Progenitor cell of endocrine pancreas (in vitro differentiated cells): ENCODE measurements around the gene RALGAPA1. TPM values are rescaled to one million over a fixed set of nuclear protein-coding genes. Genes with fewer than 3 reads are reported as not detected.

Experiments
- DNase-seq: peaks from one replicate; pipeline ENCODE4 v3.0.0; 2021; ENCODE audit warnings: low spot score; ENCODE audit not compliant: unreplicated experiment
- H3K27ac Mint-ChIP-seq: 2 replicates; pipeline ENCODE4 v1.8.0; 2021; ENCODE audit warnings: mild to moderate bottlenecking, moderate library complexity, mixed read lengths
- H3K27me3 Mint-ChIP-seq: 2 replicates; pipeline ENCODE4 v1.8.0; 2021; ENCODE audit warnings: mixed read lengths
- H3K36me3 Mint-ChIP-seq: 2 replicates; pipeline ENCODE4 v1.8.0; 2022; ENCODE audit warnings: mixed read lengths; ENCODE audit not compliant: insufficient read depth
- H3K4me1 Mint-ChIP-seq: 2 replicates; pipeline ENCODE4 v1.8.0; 2021; ENCODE audit warnings: low read depth, mixed read lengths
- H3K4me3 Mint-ChIP-seq: 2 replicates; pipeline ENCODE4 v1.8.0; 2021; ENCODE audit warnings: low read depth, mild to moderate bottlenecking, moderate library complexity, mixed read lengths
- H3K9me3 Mint-ChIP-seq: 2 replicates; pipeline ENCODE4 v1.8.0; 2021; ENCODE audit warnings: low read depth, mixed read lengths
- total RNA-seq: library from RNA; stranded (reverse); gene quantifications from 2 replicates; pipeline ENCODE4 v1.2.1, GENCODE V29; 2021
- TF ChIP-seq, protein P1 (sequence below): fragments of 200-600 bp; sonication (generic); IDR thresholded peaks from one replicate; pipeline ENCODE4 v1.5.0; 2021; ENCODE audit warnings: antibody characterized with exemption, mild to moderate bottlenecking; ENCODE audit not compliant: unreplicated experiment

The RALGAPA1 gene
- total RNA-seq, 1 donor from 2014 or later, result 58.7 TPM

- DNase-seq, result no peak
- Mint-ChIP-seq H3K27me3 (no peaks in the 10 kb centered on the region), H3K36me3 (no peaks in the 10 kb centered on the region), H3K4me1 (peaks cover 15% of the 10 kb centered on the region), H3K4me3 (peak overlapping the region; percentile 72), H3K27ac (peak overlapping the region; percentile 57), H3K9me3 (no peaks in the 10 kb centered on the region)
- TF ChIP-seq, protein P1, sequence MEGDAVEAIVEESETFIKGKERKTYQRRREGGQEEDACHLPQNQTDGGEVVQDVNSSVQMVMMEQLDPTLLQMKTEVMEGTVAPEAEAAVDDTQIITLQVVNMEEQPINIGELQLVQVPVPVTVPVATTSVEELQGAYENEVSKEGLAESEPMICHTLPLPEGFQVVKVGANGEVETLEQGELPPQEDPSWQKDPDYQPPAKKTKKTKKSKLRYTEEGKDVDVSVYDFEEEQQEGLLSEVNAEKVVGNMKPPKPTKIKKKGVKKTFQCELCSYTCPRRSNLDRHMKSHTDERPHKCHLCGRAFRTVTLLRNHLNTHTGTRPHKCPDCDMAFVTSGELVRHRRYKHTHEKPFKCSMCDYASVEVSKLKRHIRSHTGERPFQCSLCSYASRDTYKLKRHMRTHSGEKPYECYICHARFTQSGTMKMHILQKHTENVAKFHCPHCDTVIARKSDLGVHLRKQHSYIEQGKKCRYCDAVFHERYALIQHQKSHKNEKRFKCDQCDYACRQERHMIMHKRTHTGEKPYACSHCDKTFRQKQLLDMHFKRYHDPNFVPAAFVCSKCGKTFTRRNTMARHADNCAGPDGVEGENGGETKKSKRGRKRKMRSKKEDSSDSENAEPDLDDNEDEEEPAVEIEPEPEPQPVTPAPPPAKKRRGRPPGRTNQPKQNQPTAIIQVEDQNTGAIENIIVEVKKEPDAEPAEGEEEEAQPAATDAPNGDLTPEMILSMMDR, result no peak
Observed at GRCh38 chr14:35807131-35807961, 1.7 kb downstream of the RALGAPA1 start.

DNA sequence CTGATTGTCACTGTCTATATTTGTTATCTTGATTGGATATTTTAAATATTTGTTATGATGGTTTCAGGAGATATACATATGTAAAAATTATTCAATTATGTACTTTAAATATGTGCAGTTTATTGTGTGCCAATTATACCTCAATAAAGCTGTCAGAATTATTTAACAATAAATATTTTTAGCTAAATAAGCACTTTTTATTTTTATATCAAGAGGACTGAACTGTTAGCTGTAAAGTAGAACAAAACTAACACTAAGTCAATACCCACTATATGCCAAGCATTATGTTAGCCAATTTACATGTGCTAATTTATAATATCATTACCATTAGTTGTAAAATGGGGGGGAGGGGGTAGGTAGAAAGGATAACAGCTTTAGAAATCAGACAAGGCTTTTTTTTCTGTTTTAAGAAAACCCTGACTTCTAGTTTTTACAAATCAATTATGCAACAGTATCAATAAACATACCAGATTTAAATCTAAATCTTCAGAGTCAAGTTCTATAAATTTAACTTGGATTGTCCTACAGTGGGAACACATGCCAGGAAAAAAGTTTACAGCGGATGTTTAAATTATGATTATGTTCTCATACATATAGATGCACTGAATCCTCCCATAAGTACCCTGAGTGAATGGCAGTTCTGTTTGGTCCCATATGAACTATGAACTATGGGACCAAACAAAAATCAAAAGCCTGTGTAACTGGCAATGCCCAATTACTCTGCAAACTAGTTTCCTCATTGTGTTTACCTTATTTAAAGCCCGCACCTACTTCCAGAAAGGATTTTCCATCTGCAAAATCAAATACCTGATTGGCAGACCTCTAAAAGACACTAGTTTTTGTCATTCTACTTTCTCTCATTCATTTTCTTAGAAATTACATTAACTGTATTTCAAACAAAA is 2.8 kb downstream of the RALGAPA1 start:
- no peaks in the 10 kb centered on the region for H3K27me3 Mint-ChIP-seq
- H3K27ac Mint-ChIP-seq, result no peak overlapping the region
- TF ChIP-seq, protein P1, result no peak
- DNase-seq, result no peak
- H3K4me3 Mint-ChIP-seq, result peak overlapping the region; percentile 72
- H3K9me3 Mint-ChIP-seq, result no peaks in the 10 kb centered on the region
- peaks cover 15% of the 10 kb centered on the region for H3K4me1 Mint-ChIP-seq
- H3K36me3 Mint-ChIP-seq, result peaks cover 1% of the 10 kb centered on the region

GRCh38 chr14:35797796-35798195 is 11.3 kb downstream of the RALGAPA1 start:
- peaks cover 13% of the 10 kb centered on the region for H3K4me1 Mint-ChIP-seq
- no peak overlapping the region for H3K4me3 Mint-ChIP-seq
- H3K27me3 Mint-ChIP-seq, result no peaks in the 10 kb centered on the region
- H3K27ac Mint-ChIP-seq, result no peak overlapping the region
- peaks cover 5% of the 10 kb centered on the region for H3K36me3 Mint-ChIP-seq
- H3K9me3 Mint-ChIP-seq, result no peaks in the 10 kb centered on the region
- TF ChIP-seq, protein P1, result no peak
- DNase-seq, result no peak

GRCh38 chr14:35789651-35790050 is 19.4 kb downstream of the RALGAPA1 start:
- Mint-ChIP-seq H3K9me3 (no peaks in the 10 kb centered on the region), H3K27ac (no peak overlapping the region), H3K4me3 (no peak overlapping the region), H3K27me3 (no peaks in the 10 kb centered on the region), H3K36me3 (no peaks in the 10 kb centered on the region), H3K4me1 (no peaks in the 10 kb centered on the region)
- no peak for DNase-seq
- TF ChIP-seq, protein P1, result no peak

DNA sequence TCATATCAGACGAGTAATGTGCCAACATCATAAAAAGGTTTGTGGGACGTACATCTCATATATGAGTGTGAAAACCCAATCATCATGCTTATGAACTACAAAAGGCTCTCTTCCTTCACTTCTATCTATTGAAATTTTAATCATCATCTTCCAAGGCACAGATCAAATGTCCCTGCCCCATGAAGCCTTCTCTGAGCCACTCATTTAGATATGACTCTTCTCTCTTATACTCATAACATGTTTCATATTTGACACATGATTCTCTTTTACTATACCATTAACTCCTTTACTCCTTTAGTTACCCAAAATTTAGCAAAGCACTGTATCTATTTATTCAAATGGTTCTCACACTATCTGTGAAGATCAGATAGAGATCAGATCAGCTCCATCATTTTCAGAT is 22.2 kb downstream of the RALGAPA1 start:
- Mint-ChIP-seq H3K4me3 (no peak overlapping the region), H3K4me1 (no peaks in the 10 kb centered on the region), H3K27me3 (no peaks in the 10 kb centered on the region), H3K9me3 (no peaks in the 10 kb centered on the region), H3K27ac (no peak overlapping the region), H3K36me3 (peaks cover 2% of the 10 kb centered on the region)
- TF ChIP-seq, protein P1, result no peak
- no peak for DNase-seq
